ENCODE results near the gene CFAP52.
"Not testable (repeated sequence)": the region's sequence is repeated elsewhere in the genome, so short reads cannot be mapped to it uniquely, and the experiment has no call there.

The CFAP52 gene

DNA sequence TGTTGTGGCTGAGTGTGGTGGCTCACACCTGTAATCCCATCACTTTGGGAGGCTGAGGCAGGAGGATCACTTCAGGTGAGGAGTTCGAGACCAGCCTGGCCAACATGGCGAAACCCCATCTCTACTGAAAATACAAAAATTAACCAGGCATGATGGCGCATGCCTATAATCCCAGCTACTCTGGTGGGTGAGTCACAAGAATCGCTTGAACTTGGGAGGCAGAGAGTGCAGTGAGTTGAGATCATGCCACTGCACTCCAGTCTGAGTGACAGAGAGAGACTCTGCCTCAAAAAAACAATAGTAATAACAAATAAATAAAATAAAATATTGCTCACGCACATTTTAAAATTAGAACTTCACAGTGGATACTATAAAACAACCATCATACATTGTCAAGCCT lies 30.6 kb downstream of the CFAP52 start:
- not testable (repeated sequence) for H3K36me3 ChIP-seq (ENCODE audit: control insufficient read depth, insufficient read depth, low read length); H3K27me3 ChIP-seq (ENCODE audit: control insufficient read depth, insufficient read depth, low read length); H3K9me3 ChIP-seq (ENCODE audit: control insufficient read depth, insufficient read depth, low read length); H3K27ac ChIP-seq (ENCODE audit: low read length); H3K4me1 ChIP-seq (ENCODE audit: control insufficient read depth, insufficient read depth, low read length); H3K4me3 ChIP-seq (ENCODE audit: low read length); DNase-seq (ENCODE audit: low read depth, low spot score)
- no CpG with 5 or more reads among the region's 5 CpGs for WGBS (ENCODE audit: insufficient coverage, insufficient read length)

- Histone ChIP-seq H3K36me3 (ENCODE audit: control insufficient read depth, insufficient read depth, low read length) (no peaks in the 10 kb centered on the region), H3K4me1 (ENCODE audit: control insufficient read depth, insufficient read depth, low read length) (no peaks in the 10 kb centered on the region), H3K9me3 (ENCODE audit: control insufficient read depth, insufficient read depth, low read length) (no peaks in the 10 kb centered on the region), H3K27ac (ENCODE audit: low read length) (no peak overlapping the region), H3K27me3 (ENCODE audit: control insufficient read depth, insufficient read depth, low read length) (no peaks in the 10 kb centered on the region), H3K4me3 (ENCODE audit: low read length) (no peak overlapping the region)
- WGBS (ENCODE audit: insufficient coverage, insufficient read length): no CpG with 5 or more reads among the region's 2 CpGs
- no peak for DNase-seq (ENCODE audit: low read depth, low spot score)
Observed at GRCh38 chr17:9611557-9611956, 35.1 kb downstream of the CFAP52 start.

DNA sequence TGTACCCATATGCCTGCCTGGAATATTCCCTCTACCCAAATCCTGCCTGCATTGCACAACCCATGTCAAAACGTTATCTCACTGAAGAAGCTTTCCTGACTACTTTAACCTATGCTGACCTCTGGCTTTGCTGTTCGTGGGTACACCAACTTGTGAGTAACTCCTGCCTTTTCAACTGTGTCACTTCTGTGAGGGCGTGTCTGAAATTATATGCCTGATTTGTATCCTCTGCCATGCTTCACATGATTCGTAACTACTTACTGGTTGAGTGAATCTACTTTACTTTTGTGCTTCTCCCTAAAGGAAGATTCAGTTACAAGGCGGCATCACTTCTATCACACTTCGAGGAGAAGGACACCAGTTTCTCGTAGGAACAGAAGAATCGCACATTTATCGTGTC lies 35.6 kb downstream of the CFAP52 start:
- Histone ChIP-seq H3K9me3 (ENCODE audit: control insufficient read depth, insufficient read depth, low read length) (no peaks in the 10 kb centered on the region), H3K4me3 (ENCODE audit: low read length) (no peak overlapping the region), H3K4me1 (ENCODE audit: control insufficient read depth, insufficient read depth, low read length) (no peaks in the 10 kb centered on the region), H3K36me3 (ENCODE audit: control insufficient read depth, insufficient read depth, low read length) (no peaks in the 10 kb centered on the region), H3K27me3 (ENCODE audit: control insufficient read depth, insufficient read depth, low read length) (no peaks in the 10 kb centered on the region), H3K27ac (ENCODE audit: low read length) (no peak overlapping the region)
- DNase-seq (ENCODE audit: low read depth, low spot score): no peak
- WGBS (ENCODE audit: insufficient coverage, insufficient read length): no CpG with 5 or more reads among the region's 9 CpGs

DNA sequence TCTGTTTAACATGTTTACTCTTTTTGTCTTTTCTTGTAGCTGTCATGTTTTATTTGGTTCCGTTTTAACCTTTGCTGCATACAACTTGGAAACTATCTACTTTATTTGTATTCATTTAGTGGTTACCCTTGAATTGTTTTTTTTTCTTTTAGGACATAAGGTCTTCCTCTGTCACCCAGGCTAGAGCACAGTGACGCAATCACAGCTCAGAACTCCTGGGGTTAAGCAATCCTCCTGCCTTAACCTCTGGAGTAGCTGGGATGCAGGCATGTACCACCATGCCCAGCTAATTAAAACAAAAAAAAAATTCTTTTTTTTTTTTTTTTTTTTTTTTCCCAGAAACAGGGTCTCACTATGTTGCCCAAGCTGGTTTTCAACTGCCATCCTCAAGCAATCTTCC lies 39.0 kb downstream of the CFAP52 start:
- Histone ChIP-seq H3K9me3 (ENCODE audit: control insufficient read depth, insufficient read depth, low read length) (no peaks in the 10 kb centered on the region), H3K27me3 (ENCODE audit: control insufficient read depth, insufficient read depth, low read length) (no peaks in the 10 kb centered on the region), H3K27ac (ENCODE audit: low read length) (no peak overlapping the region), H3K4me1 (ENCODE audit: control insufficient read depth, insufficient read depth, low read length) (no peaks in the 10 kb centered on the region), H3K36me3 (ENCODE audit: control insufficient read depth, insufficient read depth, low read length) (no peaks in the 10 kb centered on the region), H3K4me3 (ENCODE audit: low read length) (no peak overlapping the region)
- no CpG with 5 or more reads among the region's 2 CpGs for WGBS (ENCODE audit: insufficient coverage, insufficient read length)
- DNase-seq (ENCODE audit: low read depth, low spot score): no peak

GRCh38 chr17:9622961-9623360 lies 46.5 kb downstream of the CFAP52 start:
- Histone ChIP-seq H3K4me3 (ENCODE audit: low read length) (no peak overlapping the region), H3K36me3 (ENCODE audit: control insufficient read depth, insufficient read depth, low read length) (no peaks in the 10 kb centered on the region), H3K9me3 (ENCODE audit: control insufficient read depth, insufficient read depth, low read length) (no peaks in the 10 kb centered on the region), H3K27me3 (ENCODE audit: control insufficient read depth, insufficient read depth, low read length) (no peaks in the 10 kb centered on the region), H3K27ac (ENCODE audit: low read length) (no peak overlapping the region), H3K4me1 (ENCODE audit: control insufficient read depth, insufficient read depth, low read length) (no peaks in the 10 kb centered on the region)
- DNase-seq (ENCODE audit: low read depth, low spot score): no peak

GRCh38 chr17:9628509-9628908 lies 52.1 kb downstream of the CFAP52 start:
- 0 out of 2 replicates have a peak, but pooled peaks cover 1% of the 10 kb centered on the region for H3K4me1 ChIP-seq (ENCODE audit: control insufficient read depth, insufficient read depth, low read length)
- H3K4me3 ChIP-seq (ENCODE audit: low read length): no peak overlapping the region
- no CpG with 5 or more reads among the region's 10 CpGs for WGBS (ENCODE audit: insufficient coverage, insufficient read length)
- no peaks in the 10 kb centered on the region for H3K9me3 ChIP-seq (ENCODE audit: control insufficient read depth, insufficient read depth, low read length)
- no peaks in the 10 kb centered on the region for H3K36me3 ChIP-seq (ENCODE audit: control insufficient read depth, insufficient read depth, low read length)
- DNase-seq (ENCODE audit: low read depth, low spot score): no peak
- H3K27me3 ChIP-seq (ENCODE audit: control insufficient read depth, insufficient read depth, low read length): no peaks in the 10 kb centered on the region
- H3K27ac ChIP-seq (ENCODE audit: low read length): no peak overlapping the region

GRCh38 chr17:9632741-9633140 lies 56.3 kb downstream of the CFAP52 start:
- no peaks in the 10 kb centered on the region for H3K36me3 ChIP-seq (ENCODE audit: control insufficient read depth, insufficient read depth, low read length)

DNA sequence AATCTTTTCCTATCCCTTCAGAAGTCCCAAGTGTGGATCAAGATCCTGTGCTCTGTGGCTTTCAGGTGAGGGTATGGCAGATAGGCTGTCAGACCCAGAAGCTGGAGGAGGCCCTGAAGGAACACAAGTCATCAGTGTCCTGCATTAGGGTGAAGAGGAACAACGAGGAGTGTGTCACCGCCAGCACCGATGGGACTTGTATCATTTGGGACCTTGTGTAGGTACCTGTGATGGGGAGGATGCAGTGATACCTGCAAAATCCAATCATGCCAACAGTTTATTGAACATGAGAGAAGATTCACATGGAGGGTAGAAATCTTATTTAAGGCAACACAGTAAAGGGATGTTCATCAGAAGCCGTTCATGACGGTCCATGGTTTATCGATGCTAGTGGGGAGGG lies 58.9 kb downstream of the CFAP52 start:
- 0 out of 2 replicates have a peak, but pooled peaks cover 1% of the 10 kb centered on the region for H3K4me1 ChIP-seq (ENCODE audit: control insufficient read depth, insufficient read depth, low read length)
- no peak overlapping the region for H3K4me3 ChIP-seq (ENCODE audit: low read length)
- no CpG with 5 or more reads among the region's 6 CpGs for WGBS (ENCODE audit: insufficient coverage, insufficient read length)
- H3K9me3 ChIP-seq (ENCODE audit: control insufficient read depth, insufficient read depth, low read length): no peaks in the 10 kb centered on the region; the same call in 1 of the 2 replicates
- no peaks in the 10 kb centered on the region for H3K36me3 ChIP-seq (ENCODE audit: control insufficient read depth, insufficient read depth, low read length)
- DNase-seq (ENCODE audit: low read depth, low spot score): no peak
- no peaks in the 10 kb centered on the region for H3K27me3 ChIP-seq (ENCODE audit: control insufficient read depth, insufficient read depth, low read length)
- no peak overlapping the region for H3K27ac ChIP-seq (ENCODE audit: low read length)

More at GRCh38 chr17:9632741-9633140, 56.3 kb downstream of the CFAP52 start:
- Histone ChIP-seq H3K27ac (ENCODE audit: low read length) (no peak overlapping the region), H3K27me3 (ENCODE audit: control insufficient read depth, insufficient read depth, low read length) (no peaks in the 10 kb centered on the region), H3K9me3 (ENCODE audit: control insufficient read depth, insufficient read depth, low read length) (no peaks in the 10 kb centered on the region), H3K4me3 (ENCODE audit: low read length) (no peak overlapping the region), H3K4me1 (ENCODE audit: control insufficient read depth, insufficient read depth, low read length) (0 out of 2 replicates have a peak, but pooled peaks cover 1% of the 10 kb centered on the region)
- no CpG with 5 or more reads among the region's 11 CpGs for WGBS (ENCODE audit: insufficient coverage, insufficient read length)
- no peak for DNase-seq (ENCODE audit: low read depth, low spot score)

DNA sequence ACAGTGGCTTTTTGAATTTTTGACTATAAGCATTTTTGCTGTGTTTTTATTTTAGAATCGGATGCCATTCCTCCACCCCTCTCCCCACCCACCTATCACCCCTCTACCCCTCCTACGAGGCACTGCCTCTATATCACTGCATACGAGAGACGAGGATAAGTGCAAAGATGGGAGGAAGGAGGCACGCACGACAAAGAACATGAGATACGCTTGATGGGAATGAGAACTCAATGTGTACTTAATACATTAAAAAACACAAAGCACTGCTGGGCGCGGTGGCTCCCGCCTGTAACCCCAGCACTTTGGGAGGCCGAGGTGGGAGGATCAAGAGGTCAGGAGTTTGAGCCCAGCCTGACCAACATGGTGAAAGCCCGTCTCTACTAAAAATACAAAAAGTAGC lies 60.1 kb downstream of the CFAP52 start:
- no peak for DNase-seq (ENCODE audit: low read depth, low spot score)
- no peak overlapping the region for H3K4me3 ChIP-seq (ENCODE audit: low read length)
- H3K27ac ChIP-seq (ENCODE audit: low read length): no peak overlapping the region
- H3K4me1 ChIP-seq (ENCODE audit: control insufficient read depth, insufficient read depth, low read length): 0 out of 2 replicates have a peak, but pooled peaks cover 1% of the 10 kb centered on the region
- H3K27me3 ChIP-seq (ENCODE audit: control insufficient read depth, insufficient read depth, low read length): no peaks in the 10 kb centered on the region
- WGBS (ENCODE audit: insufficient coverage, insufficient read length): no CpG with 5 or more reads among the region's 12 CpGs
- no peaks in the 10 kb centered on the region for H3K36me3 ChIP-seq (ENCODE audit: control insufficient read depth, insufficient read depth, low read length)
- H3K9me3 ChIP-seq (ENCODE audit: control insufficient read depth, insufficient read depth, low read length): no peaks in the 10 kb centered on the region; the same call in 1 of the 2 replicates

DNA sequence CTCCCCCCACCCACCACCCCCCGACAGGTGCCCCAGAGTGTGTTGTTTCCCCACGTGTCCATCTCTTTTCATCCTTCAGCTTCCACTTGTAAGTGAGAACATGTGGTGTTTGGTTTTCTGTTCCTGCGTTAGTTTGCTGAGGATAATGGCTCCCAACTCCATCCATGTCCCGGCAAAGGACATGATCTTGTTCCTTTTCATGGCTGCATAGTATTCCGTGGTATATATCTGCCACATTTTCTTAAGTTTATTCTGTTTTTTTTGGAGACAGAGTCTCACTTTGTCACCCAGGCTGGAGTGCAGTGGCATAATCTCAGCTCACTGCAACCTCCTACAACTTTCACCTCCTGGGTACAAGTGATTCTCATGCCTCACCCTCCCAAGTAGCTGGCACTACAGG lies 63.9 kb downstream of the CFAP52 start:
- H3K4me1 ChIP-seq (ENCODE audit: control insufficient read depth, insufficient read depth, low read length); H3K36me3 ChIP-seq (ENCODE audit: control insufficient read depth, insufficient read depth, low read length); H3K4me3 ChIP-seq (ENCODE audit: low read length); H3K27ac ChIP-seq (ENCODE audit: low read length); H3K9me3 ChIP-seq (ENCODE audit: control insufficient read depth, insufficient read depth, low read length); H3K27me3 ChIP-seq (ENCODE audit: control insufficient read depth, insufficient read depth, low read length); DNase-seq (ENCODE audit: low read depth, low spot score): not testable (repeated sequence)
- no CpG with 5 or more reads among the region's 5 CpGs for WGBS (ENCODE audit: insufficient coverage, insufficient read length)

GRCh38 chr17:9643611-9644010 lies 67.2 kb downstream of the CFAP52 start:
- no peak overlapping the region for H3K4me3 ChIP-seq (ENCODE audit: low read length)
- WGBS (ENCODE audit: insufficient coverage, insufficient read length): no CpG with 5 or more reads among the region's 5 CpGs
- H3K4me1 ChIP-seq (ENCODE audit: control insufficient read depth, insufficient read depth, low read length): peaks cover 5% of the 10 kb centered on the region; the same call in 1 of the 2 replicates
- H3K27me3 ChIP-seq (ENCODE audit: control insufficient read depth, insufficient read depth, low read length): 0 out of 2 replicates have a peak, but pooled peaks cover 2% of the 10 kb centered on the region
- no peak for DNase-seq (ENCODE audit: low read depth, low spot score)
- no peaks in the 10 kb centered on the region for H3K36me3 ChIP-seq (ENCODE audit: control insufficient read depth, insufficient read depth, low read length)
- no peak overlapping the region for H3K27ac ChIP-seq (ENCODE audit: low read length)
- no peaks in the 10 kb centered on the region; the same call in 1 of the 2 replicates for H3K9me3 ChIP-seq (ENCODE audit: control insufficient read depth, insufficient read depth, low read length)
